ENCODE measurements around the gene F2R. TPM values are rescaled to one million over a fixed set of nuclear protein-coding genes. Genes with fewer than 3 reads are reported as not detected.

Gene F2R
- total RNA-seq = 26.5 and 44.0 TPM in 2 replicates

DNA sequence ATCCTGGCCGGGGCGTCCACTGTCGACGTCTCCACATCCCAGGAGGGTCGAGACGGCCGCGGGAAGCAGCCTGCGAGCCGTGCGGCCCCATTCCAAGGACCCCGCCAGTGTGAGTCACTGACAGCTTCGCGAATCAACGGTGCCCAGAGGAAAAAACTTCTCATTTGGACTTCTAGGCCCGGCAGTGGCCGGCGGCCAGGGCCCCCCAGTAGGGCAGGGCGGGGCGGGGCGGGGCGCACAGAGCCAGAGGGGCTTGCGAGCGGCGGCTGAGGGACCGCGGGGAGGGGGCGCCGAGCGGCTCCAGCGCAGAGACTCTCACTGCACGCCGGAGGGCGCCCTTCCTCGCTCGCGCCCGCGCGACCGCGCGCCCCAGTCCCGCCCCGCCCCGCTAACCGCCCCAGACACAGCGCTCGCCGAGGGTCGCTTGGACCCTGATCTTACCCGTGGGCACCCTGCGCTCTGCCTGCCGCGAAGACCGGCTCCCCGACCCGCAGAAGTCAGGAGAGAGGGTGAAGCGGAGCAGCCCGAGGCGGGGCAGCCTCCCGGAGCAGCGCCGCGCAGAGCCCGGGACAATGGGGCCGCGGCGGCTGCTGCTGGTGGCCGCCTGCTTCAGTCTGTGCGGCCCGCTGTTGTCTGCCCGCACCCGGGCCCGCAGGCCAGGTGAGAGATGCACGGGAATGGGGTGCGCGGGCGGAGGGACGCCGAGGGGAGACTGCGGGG lies at the start of gene F2R:
TSS of gene F2R (plus strand) at position 391 of the 720 bp plus-strand sequence. CDS start at position 573, 182 bp downstream.

Other genes starting within 250 kb of the F2R start
- 0.27 TPM in 1 of 2 replicates, not detected in the other for gene F2RL2, start 92.7 kb upstream of the F2R start, total RNA-seq
- 47.1 and 69.0 TPM in 2 replicates for gene F2RL1, start 102.9 kb downstream of the F2R start, total RNA-seq
- not detected in 2 replicates for gene S100Z, start 133.9 kb downstream of the F2R start, total RNA-seq
- not detected in 2 replicates for gene CRHBP, start 236.9 kb downstream of the F2R start, total RNA-seq